MCF 10A (cell line): ENCODE measurements around the gene SLC38A6. TPM values are rescaled to one million over a fixed set of nuclear protein-coding genes. Genes with fewer than 3 reads are reported as not detected.

Experiments
- BruUV-seq: library from RNA; stranded (reverse); fragments of 400-500 nt; replicated peaks from 2 replicates; lab custom pipeline; 2021; lab: Mats Ljungman, UMichigan
- CTCF ChIA-PET: fragments of 300-600 bp; sonication (Branson Sonifier 250); formaldehyde crosslinking; extraction: SDS; loops from one replicate; lab custom pipeline; 2021; ENCODE audit warnings: antibody characterized with exemption, inconsistent platforms; lab: Yijun Ruan, JAX
- POLR2A ChIA-PET: fragments of 300-600, 350-650 bp; sonication (Branson Sonifier 250); formaldehyde crosslinking; extraction: SDS; loops from one replicate; lab custom pipeline; 2020; ENCODE audit warnings: antibody characterized with exemption, inconsistent platforms; lab: Yijun Ruan, JAX
- DNase-seq: peaks from one replicate; pipeline ENCODE4 v3.0.0-alpha.2; 2018; ENCODE audit not compliant: unreplicated experiment
- H3K27ac Mint-ChIP-seq: one replicate; pipeline ENCODE4 v1.8.0; 2022; ENCODE audit warnings: mild to moderate bottlenecking, low read depth, mixed read lengths; ENCODE audit not compliant: unreplicated experiment
- H3K27me3 Mint-ChIP-seq: one replicate; pipeline ENCODE4 v1.8.0; 2022; ENCODE audit warnings: mixed read lengths; ENCODE audit not compliant: insufficient read depth, unreplicated experiment
- H3K36me3 Mint-ChIP-seq: one replicate; pipeline ENCODE4 v1.8.0; 2022; ENCODE audit warnings: mild to moderate bottlenecking, moderate library complexity, mixed read lengths; ENCODE audit not compliant: insufficient read depth, unreplicated experiment
- H3K4me1 Mint-ChIP-seq: one replicate; pipeline ENCODE4 v1.8.0; 2022; ENCODE audit warnings: mixed read lengths; ENCODE audit not compliant: insufficient read depth, unreplicated experiment
- H3K4me3 Mint-ChIP-seq: one replicate; pipeline ENCODE4 v1.8.0; 2022; ENCODE audit warnings: mild to moderate bottlenecking, moderate library complexity, mixed read lengths; ENCODE audit not compliant: unreplicated experiment
- H3K9me3 Mint-ChIP-seq: one replicate; pipeline ENCODE4 v1.8.0; 2022; ENCODE audit warnings: mixed read lengths; ENCODE audit not compliant: unreplicated experiment
- intact Hi-C: fragments of 100-400 bp; cut with micrococcal nuclease; formaldehyde crosslinking; loops from 2 replicates; pipeline ENCODE4 v1.14.1; 2022
- total RNA-seq: library from RNA; stranded (reverse); gene quantifications from 2 replicates; pipeline ENCODE4 v1.2.3, GENCODE V29; 2022
- TF ChIP-seq, protein P1 (sequence below): fragments of 200-600 bp; IDR thresholded peaks from one replicate; pipeline ENCODE4 v1.8.0; 2022; ENCODE audit warnings: antibody characterized with exemption, mild to moderate bottlenecking; ENCODE audit not compliant: unreplicated experiment

SLC38A6 gene
- total RNA-seq, 1 experiment from 2014 or later: 7.9 TPM

DNA sequence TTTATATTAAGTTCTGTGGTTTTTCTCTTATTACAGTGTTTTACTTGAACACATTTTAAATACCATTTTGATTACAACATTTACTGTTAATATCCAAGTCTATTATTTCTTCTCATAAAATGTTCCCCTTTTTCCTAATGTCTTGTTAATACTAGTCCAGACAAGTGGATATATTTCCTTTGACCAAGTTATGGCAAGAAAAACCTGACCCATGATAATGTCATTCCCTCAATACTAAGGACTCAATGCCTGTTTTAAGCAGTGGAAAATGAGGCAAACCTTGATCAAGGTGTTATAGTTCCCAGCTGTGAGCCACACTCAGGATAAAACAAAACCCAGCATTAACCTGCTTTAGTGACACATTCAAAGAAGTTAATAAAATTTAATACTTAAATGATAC lies 12.4 kb upstream of the SLC38A6 start:
- TF ChIP-seq, protein P1, sequence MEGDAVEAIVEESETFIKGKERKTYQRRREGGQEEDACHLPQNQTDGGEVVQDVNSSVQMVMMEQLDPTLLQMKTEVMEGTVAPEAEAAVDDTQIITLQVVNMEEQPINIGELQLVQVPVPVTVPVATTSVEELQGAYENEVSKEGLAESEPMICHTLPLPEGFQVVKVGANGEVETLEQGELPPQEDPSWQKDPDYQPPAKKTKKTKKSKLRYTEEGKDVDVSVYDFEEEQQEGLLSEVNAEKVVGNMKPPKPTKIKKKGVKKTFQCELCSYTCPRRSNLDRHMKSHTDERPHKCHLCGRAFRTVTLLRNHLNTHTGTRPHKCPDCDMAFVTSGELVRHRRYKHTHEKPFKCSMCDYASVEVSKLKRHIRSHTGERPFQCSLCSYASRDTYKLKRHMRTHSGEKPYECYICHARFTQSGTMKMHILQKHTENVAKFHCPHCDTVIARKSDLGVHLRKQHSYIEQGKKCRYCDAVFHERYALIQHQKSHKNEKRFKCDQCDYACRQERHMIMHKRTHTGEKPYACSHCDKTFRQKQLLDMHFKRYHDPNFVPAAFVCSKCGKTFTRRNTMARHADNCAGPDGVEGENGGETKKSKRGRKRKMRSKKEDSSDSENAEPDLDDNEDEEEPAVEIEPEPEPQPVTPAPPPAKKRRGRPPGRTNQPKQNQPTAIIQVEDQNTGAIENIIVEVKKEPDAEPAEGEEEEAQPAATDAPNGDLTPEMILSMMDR: no peak
- POLR2A ChIA-PET: interaction anchor here (0.6 to 2.3 kb wide), 5 partner anchors 9 to 245 kb away, joined by 3 to 19 read pairs (median 3); partner anchors contain the start of genes SLC38A6 and TRMT5
- H3K4me1 Mint-ChIP-seq: no peaks in the 10 kb centered on the region

DNA sequence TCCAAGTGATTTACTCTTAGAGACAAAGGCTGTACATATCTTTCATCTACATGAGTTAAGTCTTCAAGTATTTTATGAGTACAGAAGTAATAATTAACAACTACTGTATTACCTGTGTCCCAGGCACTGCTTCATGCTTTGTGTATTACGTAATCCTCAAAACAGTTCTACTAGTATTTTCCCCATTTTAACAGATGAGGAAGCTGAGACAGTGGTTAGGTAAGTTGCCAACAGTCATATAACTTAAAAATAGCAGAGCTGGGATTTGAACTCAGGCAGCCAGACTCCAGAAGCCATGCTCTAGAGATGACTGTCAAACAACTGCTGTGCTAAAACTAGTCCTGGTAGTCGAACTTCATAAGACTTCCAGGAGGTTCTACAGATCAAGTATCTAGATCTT lies 10.9 kb upstream of the SLC38A6 start:
- no peak overlapping the region for H3K4me3 Mint-ChIP-seq
- TF ChIP-seq, protein P1: no peak
- POLR2A ChIA-PET: interaction anchor here (0.7 to 1.1 kb wide), 2 partner anchors 10 to 216 kb away, joined by 3 to 6 read pairs; partner anchors contain the start of genes SLC38A6 and TRMT5
- CTCF ChIA-PET: no interaction called here
- BruUV-seq: no TSS peak
- intact Hi-C loops: no loop called here
- no peaks in the 10 kb centered on the region for H3K9me3 Mint-ChIP-seq
- H3K36me3 Mint-ChIP-seq: peaks cover 24% of the 10 kb centered on the region
- H3K4me1 Mint-ChIP-seq: no peaks in the 10 kb centered on the region
- no peak overlapping the region for H3K27ac Mint-ChIP-seq
- no peak for DNase-seq
- no peaks in the 10 kb centered on the region for H3K27me3 Mint-ChIP-seq

More for the DNA sequence above, 12.4 kb upstream of the SLC38A6 start:
- no peak overlapping the region for H3K4me3 Mint-ChIP-seq
- H3K27me3 Mint-ChIP-seq: no peaks in the 10 kb centered on the region
- no peaks in the 10 kb centered on the region for H3K9me3 Mint-ChIP-seq
- BruUV-seq: no TSS peak
- DNase-seq: no peak
- H3K36me3 Mint-ChIP-seq: peaks cover 14% of the 10 kb centered on the region
- no peak overlapping the region for H3K27ac Mint-ChIP-seq
- intact Hi-C loops: no loop called here
- CTCF ChIA-PET: interaction anchor here (0.7 kb wide), 3 partner anchors 9 to 30 kb away, joined by 3 read pairs; no protein-coding TSS in a partner anchor

DNA sequence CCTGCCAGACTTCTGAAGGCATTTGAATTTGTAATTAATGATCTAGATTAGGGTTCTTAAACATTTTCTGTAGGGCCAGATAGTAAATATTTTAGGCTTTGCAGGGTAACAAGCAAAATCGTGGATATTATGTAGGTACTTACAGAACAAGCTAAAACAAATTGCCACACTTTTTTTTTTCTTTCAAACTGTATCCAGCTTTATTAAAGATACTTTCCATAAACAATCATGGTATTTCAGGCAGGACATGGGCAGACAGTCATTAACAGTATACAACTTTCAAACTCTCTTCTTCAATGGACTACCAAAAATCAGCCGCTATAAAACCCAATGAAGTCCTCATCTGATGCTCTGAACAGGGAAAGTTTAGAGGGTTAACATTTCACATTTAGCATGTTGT lies 9.8 kb upstream of the SLC38A6 start:
- DNase-seq: no peak
- ChIA-PET CTCF (interaction anchor here (0.6 to 1.2 kb wide), 3 partner anchors 10 to 77 kb away, joined by 3 to 4 read pairs (median 3); partner anchors contain the start of genes SLC38A6 and TRMT5), POLR2A (interaction anchor here (0.9 to 1.1 kb wide), 2 partner anchors 9 to 10 kb away, joined by 4 to 6 read pairs; partner anchors contain the start of genes SLC38A6 and TRMT5)
- intact Hi-C loops: no loop called here
- peaks cover 34% of the 10 kb centered on the region for H3K36me3 Mint-ChIP-seq
- no TSS peak for BruUV-seq
- no peaks in the 10 kb centered on the region for H3K4me1 Mint-ChIP-seq
- no peaks in the 10 kb centered on the region for H3K27me3 Mint-ChIP-seq
- no peak overlapping the region for H3K4me3 Mint-ChIP-seq
- H3K9me3 Mint-ChIP-seq: no peaks in the 10 kb centered on the region
- H3K27ac Mint-ChIP-seq: no peak overlapping the region
- TF ChIP-seq, protein P1: no peak

DNA sequence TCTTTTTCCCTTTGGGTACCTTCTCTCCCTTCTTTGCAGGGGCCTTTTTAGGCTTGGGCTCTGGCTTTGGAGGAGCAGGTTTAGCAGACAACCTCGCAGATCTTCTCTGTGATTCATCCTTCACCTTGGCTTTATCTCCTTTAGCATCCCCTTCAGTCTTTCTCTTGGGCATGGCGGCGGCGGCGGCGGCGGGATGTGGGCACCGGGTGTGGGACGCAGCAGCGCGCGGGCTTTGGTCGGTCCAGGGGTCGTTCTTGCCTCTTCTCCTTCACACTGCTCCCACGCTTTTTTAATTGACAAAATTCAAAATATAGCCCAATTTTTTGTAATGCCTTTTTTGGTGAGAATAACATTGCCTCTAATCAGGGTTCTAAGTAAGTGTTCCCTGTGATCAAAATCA lies 8.8 kb upstream of the SLC38A6 start:
- no TSS peak for BruUV-seq
- H3K27me3 Mint-ChIP-seq: no peaks in the 10 kb centered on the region
- CTCF ChIA-PET: no interaction called here
- no peak for DNase-seq
- H3K4me3 Mint-ChIP-seq: no peak overlapping the region
- intact Hi-C loops: no loop called here
- H3K27ac Mint-ChIP-seq: no peak overlapping the region
- POLR2A ChIA-PET: interaction anchor here (0.6 to 0.9 kb wide), 2 partner anchors 9 to 281 kb away, joined by 3 to 4 read pairs; partner anchors contain the start of genes SLC38A6 and TRMT5
- peaks cover 44% of the 10 kb centered on the region for H3K36me3 Mint-ChIP-seq
- no peaks in the 10 kb centered on the region for H3K4me1 Mint-ChIP-seq
- H3K9me3 Mint-ChIP-seq: no peaks in the 10 kb centered on the region
- TF ChIP-seq, protein P1: no peak
